AG09309 (cell line): Measurements from ENCODE around the gene XKR3.

Experiments used
- DNase-seq: peaks from one replicate; pipeline ENCODE4 v3.0.0-alpha.2; 2010; ENCODE audit warnings: low read depth
- H3K4me3 ChIP-seq: 2 replicates; pipeline ENCODE4 v1.5.1; 2011; ENCODE audit warnings: mild to moderate bottlenecking, low read depth, low read length, moderate library complexity; ENCODE audit not compliant: control insufficient read depth
- CTCF ChIP-seq: IDR thresholded peaks from 2 replicates; pipeline ENCODE4 v1.5.1; 2011; ENCODE audit warnings: mild to moderate bottlenecking, low read depth, low read length, inconsistent platforms; ENCODE audit not compliant: insufficient read depth, control insufficient read depth; ENCODE audit errors: missing control alignments

Gene XKR3

GRCh38 chr22:16827506-16827905 lies 2.3 kb upstream of the XKR3 start:
- no peak for TF ChIP-seq CTCF
- DNase-seq: no peak
- H3K4me3 ChIP-seq: no peak overlapping the region

DNA sequence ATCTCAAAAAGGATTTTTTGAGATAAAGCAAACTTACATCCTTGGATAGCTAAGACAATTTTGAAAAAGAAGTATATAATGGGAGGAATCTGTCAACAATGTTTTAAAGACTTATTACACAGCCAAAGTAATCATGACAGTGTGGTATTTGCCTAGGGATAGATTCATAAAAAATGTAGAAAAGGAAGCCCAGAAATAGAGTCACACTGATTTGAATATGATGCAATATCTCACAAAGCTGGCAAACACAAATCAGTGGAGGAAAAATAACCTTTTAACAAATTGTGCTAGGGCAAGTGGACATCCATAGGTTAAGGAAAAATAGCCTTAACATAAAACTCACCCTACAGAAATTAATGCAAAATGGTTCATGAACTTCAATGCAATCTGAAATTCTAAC lies 6.0 kb downstream of the XKR3 start:
- no peak for TF ChIP-seq CTCF
- DNase-seq: no peak
- H3K4me3 ChIP-seq: no peak overlapping the region

- DNase-seq: no peak
- H3K4me3 ChIP-seq: no peak overlapping the region
- TF ChIP-seq CTCF: no peak
Measured at GRCh38 chr22:16818538-16818937, 6.7 kb downstream of the XKR3 start.

GRCh38 chr22:16815073-16815472 lies 10.1 kb downstream of the XKR3 start:
- H3K4me3 ChIP-seq: no peak overlapping the region
- TF ChIP-seq CTCF: no peak
- no peak for DNase-seq

DNA sequence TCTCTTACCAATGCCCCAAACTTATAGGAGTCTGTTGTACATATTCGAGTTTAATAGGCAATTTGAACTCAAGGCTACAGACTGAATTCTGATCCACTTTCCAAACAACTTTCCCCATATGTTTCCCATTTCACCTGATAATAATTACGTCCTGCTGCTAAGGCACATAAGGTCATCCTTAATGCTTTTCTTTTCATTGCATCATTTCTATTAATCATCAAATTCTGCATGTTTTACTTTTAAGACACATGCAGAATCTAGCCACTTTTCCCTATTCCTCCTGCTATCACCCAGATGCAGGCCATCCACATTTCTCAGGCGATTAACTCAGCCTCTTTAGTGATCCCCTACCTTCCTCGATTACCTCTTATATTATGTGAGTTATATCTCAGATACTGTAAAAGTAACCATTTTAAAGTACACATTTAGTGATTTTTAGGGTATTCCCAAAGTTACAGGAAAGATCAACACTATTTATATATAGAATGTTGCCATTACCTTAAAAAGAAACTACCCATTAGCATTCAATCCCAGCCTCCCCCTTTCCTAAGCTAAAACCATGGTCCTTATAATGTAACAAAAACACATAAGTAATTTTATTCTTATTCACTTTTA lies 14.9 kb downstream of the XKR3 start:
- H3K4me3 ChIP-seq: no peak overlapping the region

GRCh38 chr22:16808744-16809143 lies 16.5 kb downstream of the XKR3 start:
- DNase-seq: no peak
- TF ChIP-seq CTCF: no peak
- no peak overlapping the region for H3K4me3 ChIP-seq

More for the DNA sequence above, 14.9 kb downstream of the XKR3 start:
- DNase-seq: no peak
- no peak for TF ChIP-seq CTCF

GRCh38 chr22:16807109-16807508 lies 18.1 kb downstream of the XKR3 start:
- no peak overlapping the region for H3K4me3 ChIP-seq
- DNase-seq: no peak
- TF ChIP-seq CTCF: no peak
